ENCODE data around the gene ARMC2.
"Not testable (repeated sequence)": the region's sequence is repeated elsewhere in the genome, so short reads cannot be mapped to it uniquely, and the experiment has no call there.

The ARMC2 gene

GRCh38 chr6:108872141-108872557 is 23.9 kb downstream of the ARMC2 start:
- no peak for DNase-seq (ENCODE audit: low read depth)

- DNase-seq (ENCODE audit: low read depth) = no peak
These were observed 24.4 kb downstream of the ARMC2 start for GRCh38 chr6:108872575-108872974.

GRCh38 chr6:108873251-108873650 is 25.0 kb downstream of the ARMC2 start:
- no peak for DNase-seq (ENCODE audit: low read depth)

- no peak for DNase-seq (ENCODE audit: low read depth)
These were observed 25.7 kb downstream of the ARMC2 start for GRCh38 chr6:108873971-108874370.

GRCh38 chr6:108874470-108875160 is 26.4 kb downstream of the ARMC2 start:
- peak; percentile 76 for DNase-seq (ENCODE audit: low read depth)

- no peak for DNase-seq (ENCODE audit: low read depth)
These were observed 26.9 kb downstream of the ARMC2 start for GRCh38 chr6:108875161-108875555.

GRCh38 chr6:108877046-108877751 is 29.0 kb downstream of the ARMC2 start:
- peak; percentile 100 for DNase-seq (ENCODE audit: low read depth)

- DNase-seq (ENCODE audit: low read depth) = no peak
These were observed 30.7 kb downstream of the ARMC2 start for GRCh38 chr6:108878942-108879341.

GRCh38 chr6:108883172-108883571 is 35.0 kb downstream of the ARMC2 start:
- no peak for DNase-seq (ENCODE audit: low read depth)

GRCh38 chr6:108884211-108885059 is 36.2 kb downstream of the ARMC2 start:
- no peak for DNase-seq (ENCODE audit: low read depth)

GRCh38 chr6:108888052-108888451 is 39.8 kb downstream of the ARMC2 start:
- DNase-seq (ENCODE audit: low read depth) = no peak

- no peak for DNase-seq (ENCODE audit: low read depth)
These were observed 40.5 kb downstream of the ARMC2 start for GRCh38 chr6:108888745-108889144.

GRCh38 chr6:108890898-108891297 is 42.7 kb downstream of the ARMC2 start:
- not testable (repeated sequence) for DNase-seq (ENCODE audit: low read depth)

GRCh38 chr6:108895571-108895970 is 47.3 kb downstream of the ARMC2 start:
- peak; percentile 73 for DNase-seq (ENCODE audit: low read depth)

GRCh38 chr6:108896111-108896661 is 48.0 kb downstream of the ARMC2 start:
- peak; percentile 93 for DNase-seq (ENCODE audit: low read depth)

GRCh38 chr6:108897371-108897770 is 49.1 kb downstream of the ARMC2 start:
- DNase-seq (ENCODE audit: low read depth) = no peak

GRCh38 chr6:108902382-108902792 is 54.2 kb downstream of the ARMC2 start:
- DNase-seq (ENCODE audit: low read depth) = no peak

- no peak for DNase-seq (ENCODE audit: low read depth)
These were observed 55.6 kb downstream of the ARMC2 start for GRCh38 chr6:108903796-108904195.

GRCh38 chr6:108904741-108905140 is 56.5 kb downstream of the ARMC2 start:
- DNase-seq (ENCODE audit: low read depth) = no peak

GRCh38 chr6:108914235-108915022 is 66.2 kb downstream of the ARMC2 start:
- peak; percentile 56 for DNase-seq (ENCODE audit: low read depth)

GRCh38 chr6:108915258-108915657 is 67.0 kb downstream of the ARMC2 start:
- no peak for DNase-seq (ENCODE audit: low read depth)
